ENCODE data around the gene INPP5D. TPM values are rescaled to one million over a fixed set of nuclear protein-coding genes. Genes with fewer than 3 reads are reported as not detected.

Gene INPP5D
- total and polyA plus RNA-seq, 4 donors = 2.9 to 18.8 (median 6.6) TPM

GRCh38 chr2:233174137-233174536 is 114.0 kb downstream of the INPP5D start:
- no peak overlapping the region for H3K27ac ChIP-seq (ENCODE audit: low read depth in 1 of 2, low read length in 2 of 2)
- H3K4me1 ChIP-seq (ENCODE audit: control insufficient read depth in 4 of 4, insufficient read depth in 4 of 4, low read length in 3 of 4) = peaks cover 0 to 2% (median 0%) of the 10 kb centered on the region in 4 donors
- H3K27me3 ChIP-seq (ENCODE audit: control insufficient read depth in 4 of 4, insufficient read depth in 4 of 4, low read length in 3 of 4) = no peaks in the 10 kb centered on the region
- H3K36me3 ChIP-seq (ENCODE audit: control insufficient read depth in 4 of 4, insufficient read depth in 3 of 4, low read depth in 1 of 4, low read length in 3 of 4) = peaks cover 0 to 5% (median 0%) of the 10 kb centered on the region in 4 donors
- H3K4me3 ChIP-seq (ENCODE audit: low read depth in 1 of 3, low read length in 3 of 3) = no peak overlapping the region
- H3K9ac ChIP-seq (ENCODE audit: low read depth in 1 of 2, low read length in 2 of 2) = no peak overlapping the region
- WGBS = 84% methylated on average over 7 of the region's 7 CpGs
- no peaks in the 10 kb centered on the region for H3K9me3 ChIP-seq (ENCODE audit: control insufficient read depth in 4 of 4, low read length in 3 of 4)
- no peak for TF ChIP-seq GABPA (IDR thresholded peaks at IDR 0.05 in 1 of 2, conservative IDR thresholded peaks at IDR 0.05 in 1 of 2)
- no peak for TF ChIP-seq EGR1 (IDR thresholded peaks at IDR 0.05; ENCODE audit: low read depth in 2 of 2)
- no peak for TF ChIP-seq JUND (IDR thresholded peaks at IDR 0.05)
- TF ChIP-seq MAX (IDR thresholded peaks at IDR 0.05) = no peak
- no peak for TF ChIP-seq HNF4A (conservative IDR thresholded peaks at IDR 0.05)
- TF ChIP-seq ATF3 (IDR thresholded peaks at IDR 0.05) = no peak
- no peak for TF ChIP-seq NR2F2 (IDR thresholded peaks at IDR 0.05)
- no peak for TF ChIP-seq CTCF (IDR thresholded peaks at IDR 0.05; ENCODE audit: low read depth, low read length, missing input control)
- TF ChIP-seq FOXA1 (IDR thresholded peaks at IDR 0.05) = no peak
- TF ChIP-seq HNF4G (IDR thresholded peaks at IDR 0.05) = no peak
- no peak for TF ChIP-seq REST (IDR thresholded peaks at IDR 0.05)
- no peak for TF ChIP-seq ZBTB33 (IDR thresholded peaks at IDR 0.05)
- no peak for TF ChIP-seq FOXA2 (IDR thresholded peaks at IDR 0.05)
- no peak for TF ChIP-seq RXRA (IDR thresholded peaks at IDR 0.05)
- TF ChIP-seq SP1 (IDR thresholded peaks at IDR 0.05) = no peak
- no peak for TF ChIP-seq RAD21 (IDR thresholded peaks at IDR 0.05)
- no peak for DNase-seq (ENCODE audit: low spot score)

Measured in liver (tissue), 9 donors.